Fibroblast of lung (primary cell): ENCODE data around the gene PCDHGC3. TPM values are rescaled to one million over a fixed set of nuclear protein-coding genes. Genes with fewer than 3 reads are reported as not detected.
"Not testable (repeated sequence)": the region's sequence is repeated elsewhere in the genome, so short reads cannot be mapped to it uniquely, and the experiment has no call there.

Source experiments
- DNase-seq, 2 donors: peaks; one replicate each; pipeline versions ENCODE4 v3.0.0 to v3.0.0-alpha.2; 2010; ENCODE audit warnings: low read depth in 2 of 2
- H2AFZ ChIP-seq: 2 replicates; pipeline ENCODE4 v1.5.1; 2012; ENCODE audit warnings: low read length, control low read depth, inconsistent platforms
- H3K27ac ChIP-seq: 2 replicates; pipeline ENCODE4 v1.5.1; 2011; ENCODE audit warnings: low read length, control low read depth; ENCODE audit not compliant: insufficient read depth
- H3K27me3 ChIP-seq: 2 replicates; pipeline ENCODE4 v1.5.1; 2011; ENCODE audit warnings: mild to moderate bottlenecking, low read length; ENCODE audit not compliant: control insufficient read depth, insufficient read depth
- H3K36me3 ChIP-seq: 2 replicates; pipeline ENCODE4 v1.5.1; 2011; ENCODE audit warnings: low read length; ENCODE audit not compliant: control insufficient read depth, insufficient read depth
- H3K4me1 ChIP-seq: 2 replicates; pipeline ENCODE4 v1.5.1; 2011; ENCODE audit warnings: low read length; ENCODE audit not compliant: control insufficient read depth, insufficient read depth; ENCODE audit errors: extremely low read depth
- H3K4me2 ChIP-seq: 2 replicates; pipeline ENCODE4 v1.5.1; 2011; ENCODE audit warnings: low read length, control low read depth; ENCODE audit not compliant: insufficient read depth; ENCODE audit errors: extremely low read depth
- H3K4me3 ChIP-seq, 4 experiments: fragments of 200-600 bp in 1 of 4; sonication (generic) in 1 of 4; replicated peaks in 1 of 4; 2 replicates each; pipeline ENCODE4 v1.5.1; 2011 to 2016; ENCODE audit warnings: low read length in 4 of 4, low read depth in 3 of 4, mild to moderate bottlenecking in 3 of 4, control low read depth in 2 of 4, inconsistent platforms in 1 of 4, mixed read lengths in 1 of 4; ENCODE audit not compliant: insufficient read depth in 1 of 4; ENCODE audit errors: control extremely low read depth in 1 of 4
- H3K79me2 ChIP-seq: 2 replicates; pipeline ENCODE4 v1.5.1; 2012; ENCODE audit warnings: mild to moderate bottlenecking, low read length, inconsistent platforms; ENCODE audit not compliant: control insufficient read depth, insufficient read depth
- H3K9ac ChIP-seq: 2 replicates; pipeline ENCODE4 v1.5.1; 2011; ENCODE audit warnings: mild to moderate bottlenecking, low read length, control low read depth; ENCODE audit not compliant: insufficient read depth
- H3K9me3 ChIP-seq: 2 replicates; pipeline ENCODE4 v1.5.1; 2012; ENCODE audit warnings: low read depth, low read length; ENCODE audit not compliant: control insufficient read depth, insufficient read depth
- H4K20me1 ChIP-seq: 2 replicates; pipeline ENCODE4 v1.5.1; 2011; ENCODE audit warnings: low read length; ENCODE audit not compliant: control insufficient read depth, insufficient read depth; ENCODE audit errors: extremely low read depth
- EZH2 ChIP-seq: IDR thresholded peaks from 2 replicates; pipeline ENCODE4 v1.5.1; 2012; ENCODE audit warnings: low read length, control low read depth, mild to moderate bottlenecking; ENCODE audit errors: missing control alignments
- polyA plus RNA-seq, 2 donors: library from polyadenylated mRNA; depleted of rRNA in 1 of 2; stranded (reverse) in 1 of 2; unstranded in 1 of 2; fragments of >200 nt; gene quantifications; 2 replicates each; pipeline ENCODE4 v1.2.1, GENCODE V29; 2011 to 2012; ENCODE audit warnings: missing spikeins in 1 of 2
- total RNA-seq: library from RNA; depleted of rRNA; stranded (reverse); fragments of >200 nt; gene quantifications from 2 replicates; pipeline ENCODE4 v1.2.1, GENCODE V29; 2014
- TF ChIP-seq, protein P1 (sequence below), 2 donors: IDR thresholded peaks in 1 of 2; conservative IDR thresholded peaks in 1 of 2; 1 replicate in 1 of 2; 2 replicates in 1 of 2; pipeline ENCODE4 v1.5.1; 2011 to 2012; ENCODE audit warnings: low read length in 2 of 2, control low read depth in 1 of 2, inconsistent platforms in 1 of 2, low read depth in 1 of 2, mild to moderate bottlenecking in 1 of 2

Gene PCDHGC3
- total and polyA plus RNA-seq, 2 donors (not counting 1 experiment from before 2014, with no cell fraction given): 59.0 to 109 TPM

DNA sequence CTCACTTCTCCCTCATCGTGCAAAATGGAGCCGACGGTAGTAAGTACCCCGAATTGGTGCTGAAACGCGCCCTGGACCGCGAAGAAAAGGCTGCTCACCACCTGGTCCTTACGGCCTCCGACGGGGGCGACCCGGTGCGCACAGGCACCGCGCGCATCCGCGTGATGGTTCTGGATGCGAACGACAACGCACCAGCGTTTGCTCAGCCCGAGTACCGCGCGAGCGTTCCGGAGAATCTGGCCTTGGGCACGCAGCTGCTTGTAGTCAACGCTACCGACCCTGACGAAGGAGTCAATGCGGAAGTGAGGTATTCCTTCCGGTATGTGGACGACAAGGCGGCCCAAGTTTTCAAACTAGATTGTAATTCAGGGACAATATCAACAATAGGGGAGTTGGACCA, 44.5 kb upstream of the PCDHGC3 start:
- H4K20me1 ChIP-seq: no peaks in the 10 kb centered on the region
- no peaks in the 10 kb centered on the region for H3K4me1 ChIP-seq
- H3K4me3 ChIP-seq: peak overlapping the region in 3 of 4 experiments; percentile 32 to 58 (median 56)
- H3K4me2 ChIP-seq: peak overlapping the region; percentile 30
- H3K27ac ChIP-seq: peak overlapping the region; percentile 59
- H3K27me3 ChIP-seq: no peaks in the 10 kb centered on the region
- no peak overlapping the region for H3K9ac ChIP-seq
- H2AFZ ChIP-seq: peak overlapping the region; percentile 6
- DNase-seq: peak; percentile 24 to 46
- peaks cover 2% of the 10 kb centered on the region for H3K36me3 ChIP-seq
- TF ChIP-seq, protein P1, sequence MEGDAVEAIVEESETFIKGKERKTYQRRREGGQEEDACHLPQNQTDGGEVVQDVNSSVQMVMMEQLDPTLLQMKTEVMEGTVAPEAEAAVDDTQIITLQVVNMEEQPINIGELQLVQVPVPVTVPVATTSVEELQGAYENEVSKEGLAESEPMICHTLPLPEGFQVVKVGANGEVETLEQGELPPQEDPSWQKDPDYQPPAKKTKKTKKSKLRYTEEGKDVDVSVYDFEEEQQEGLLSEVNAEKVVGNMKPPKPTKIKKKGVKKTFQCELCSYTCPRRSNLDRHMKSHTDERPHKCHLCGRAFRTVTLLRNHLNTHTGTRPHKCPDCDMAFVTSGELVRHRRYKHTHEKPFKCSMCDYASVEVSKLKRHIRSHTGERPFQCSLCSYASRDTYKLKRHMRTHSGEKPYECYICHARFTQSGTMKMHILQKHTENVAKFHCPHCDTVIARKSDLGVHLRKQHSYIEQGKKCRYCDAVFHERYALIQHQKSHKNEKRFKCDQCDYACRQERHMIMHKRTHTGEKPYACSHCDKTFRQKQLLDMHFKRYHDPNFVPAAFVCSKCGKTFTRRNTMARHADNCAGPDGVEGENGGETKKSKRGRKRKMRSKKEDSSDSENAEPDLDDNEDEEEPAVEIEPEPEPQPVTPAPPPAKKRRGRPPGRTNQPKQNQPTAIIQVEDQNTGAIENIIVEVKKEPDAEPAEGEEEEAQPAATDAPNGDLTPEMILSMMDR (conservative IDR thresholded peaks at IDR 0.05 in 1 of 2, IDR thresholded peaks at IDR 0.05 in 1 of 2; ENCODE audit: low read depth in 1 of 2, low read length in 2 of 2): no peak
- no peak for TF ChIP-seq EZH2
- peaks cover 8% of the 10 kb centered on the region for H3K9me3 ChIP-seq
- peaks cover 2% of the 10 kb centered on the region for H3K79me2 ChIP-seq

DNA sequence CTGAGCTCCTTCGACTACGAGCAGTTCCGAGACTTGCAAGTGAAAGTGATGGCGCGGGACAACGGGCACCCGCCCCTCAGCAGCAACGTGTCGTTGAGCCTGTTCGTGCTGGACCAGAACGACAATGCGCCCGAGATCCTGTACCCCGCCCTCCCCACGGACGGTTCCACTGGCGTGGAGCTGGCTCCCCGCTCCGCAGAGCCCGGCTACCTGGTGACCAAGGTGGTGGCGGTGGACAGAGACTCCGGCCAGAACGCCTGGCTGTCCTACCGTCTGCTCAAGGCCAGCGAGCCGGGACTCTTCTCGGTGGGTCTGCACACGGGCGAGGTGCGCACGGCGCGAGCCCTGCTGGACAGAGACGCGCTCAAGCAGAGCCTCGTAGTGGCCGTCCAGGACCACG, 43.5 kb upstream of the PCDHGC3 start:
- H2AFZ ChIP-seq, H3K4me2 ChIP-seq, H3K79me2 ChIP-seq, H3K9me3 ChIP-seq, H3K36me3 ChIP-seq, H3K27ac ChIP-seq, H4K20me1 ChIP-seq, DNase-seq, H3K9ac ChIP-seq, H3K27me3 ChIP-seq, H3K4me1 ChIP-seq: not testable (repeated sequence)
- peak overlapping the region in 1 of 4 experiments; percentile 11 for H3K4me3 ChIP-seq

DNA sequence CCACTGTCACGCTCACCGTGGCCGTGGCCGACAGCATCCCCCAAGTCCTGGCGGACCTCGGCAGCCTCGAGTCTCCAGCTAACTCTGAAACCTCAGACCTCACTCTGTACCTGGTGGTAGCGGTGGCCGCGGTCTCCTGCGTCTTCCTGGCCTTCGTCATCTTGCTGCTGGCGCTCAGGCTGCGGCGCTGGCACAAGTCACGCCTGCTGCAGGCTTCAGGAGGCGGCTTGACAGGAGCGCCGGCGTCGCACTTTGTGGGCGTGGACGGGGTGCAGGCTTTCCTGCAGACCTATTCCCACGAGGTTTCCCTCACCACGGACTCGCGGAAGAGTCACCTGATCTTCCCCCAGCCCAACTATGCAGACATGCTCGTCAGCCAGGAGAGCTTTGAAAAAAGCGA, 43.0 kb upstream of the PCDHGC3 start:
- not testable (repeated sequence) for H3K27me3 ChIP-seq, H3K4me1 ChIP-seq, H3K4me2 ChIP-seq, H3K9ac ChIP-seq, H3K27ac ChIP-seq, H2AFZ ChIP-seq, H3K79me2 ChIP-seq, H3K36me3 ChIP-seq, H3K9me3 ChIP-seq, H4K20me1 ChIP-seq, DNase-seq
- H3K4me3 ChIP-seq: peak overlapping the region in 1 of 4 experiments; percentile 21

DNA sequence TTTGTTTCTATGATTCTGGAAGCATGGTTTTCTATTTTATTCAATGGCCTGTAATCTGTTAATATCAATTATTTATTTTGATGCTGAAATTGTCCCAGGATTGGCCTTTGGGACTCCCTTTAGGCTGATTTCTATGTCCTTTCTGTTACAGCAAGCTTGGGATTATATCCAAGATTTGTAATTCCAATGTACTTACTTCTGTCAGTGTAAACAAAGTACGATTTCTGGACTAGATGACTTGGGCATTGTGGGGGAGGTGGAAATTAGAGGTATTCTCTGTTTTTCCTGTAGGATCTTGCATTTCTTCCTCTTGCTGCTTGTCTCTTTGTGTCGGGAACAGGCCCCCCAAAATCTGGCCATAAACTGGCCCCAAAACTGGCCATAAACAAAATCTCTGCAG, 41.8 kb upstream of the PCDHGC3 start:
- H3K9ac ChIP-seq: no peak overlapping the region
- no peak overlapping the region for H3K4me2 ChIP-seq
- H3K27ac ChIP-seq: no peak overlapping the region
- no peaks in the 10 kb centered on the region for H4K20me1 ChIP-seq
- H3K4me3 ChIP-seq: peak overlapping the region in 2 of 4 experiments; percentile 3 to 5
- H3K27me3 ChIP-seq: no peaks in the 10 kb centered on the region
- no peaks in the 10 kb centered on the region for H3K36me3 ChIP-seq
- peaks cover 2% of the 10 kb centered on the region for H3K79me2 ChIP-seq
- peaks cover 3% of the 10 kb centered on the region for H3K9me3 ChIP-seq
- H3K4me1 ChIP-seq: no peaks in the 10 kb centered on the region
- DNase-seq: peak; percentile 18 to 32
- H2AFZ ChIP-seq: no peak overlapping the region
- no peak for TF ChIP-seq EZH2
- TF ChIP-seq, protein P1 (conservative IDR thresholded peaks at IDR 0.05 in 1 of 2, IDR thresholded peaks at IDR 0.05 in 1 of 2; ENCODE audit: low read depth in 1 of 2, low read length in 2 of 2): no peak
